Duodenal mucosa (tissue), 2 donors: ENCODE results near the gene PACS2.
"Not testable (repeated sequence)": the region's sequence is repeated elsewhere in the genome, so short reads cannot be mapped to it uniquely, and the experiment has no call there.

Experiments
- H3K27ac ChIP-seq: one replicate; pipeline ENCODE4 v1.7.0; 2013; ENCODE audit warnings: low read depth, low read length
- H3K27me3 ChIP-seq, 2 donors: one replicate each; pipeline ENCODE4 v1.7.0; 2013; ENCODE audit warnings: low read length in 2 of 2, control low read depth in 1 of 2; ENCODE audit not compliant: insufficient read depth in 2 of 2, control insufficient read depth in 1 of 2
- H3K36me3 ChIP-seq, 2 donors: one replicate each; pipeline ENCODE4 v1.7.0; 2013; ENCODE audit warnings: low read length in 2 of 2, control low read depth in 1 of 2; ENCODE audit not compliant: insufficient read depth in 2 of 2, control insufficient read depth in 1 of 2
- H3K4me1 ChIP-seq, 2 donors: one replicate each; pipeline ENCODE4 v1.7.0; 2013; ENCODE audit warnings: low read length in 2 of 2, control low read depth in 1 of 2; ENCODE audit not compliant: insufficient read depth in 2 of 2, control insufficient read depth in 1 of 2
- H3K4me3 ChIP-seq, 2 donors: one replicate each; pipeline ENCODE4 v1.7.0; 2013; ENCODE audit warnings: low read length in 2 of 2, low read depth in 1 of 2
- H3K9ac ChIP-seq, 2 donors: one replicate each; pipeline ENCODE4 v1.7.0; 2013; ENCODE audit warnings: low read length in 2 of 2, low read depth in 1 of 2
- H3K9me3 ChIP-seq, 2 donors: one replicate each; pipeline ENCODE4 v1.7.0; 2013; ENCODE audit warnings: low read length in 2 of 2, control low read depth in 1 of 2; ENCODE audit not compliant: control insufficient read depth in 1 of 2

Gene PACS2

DNA sequence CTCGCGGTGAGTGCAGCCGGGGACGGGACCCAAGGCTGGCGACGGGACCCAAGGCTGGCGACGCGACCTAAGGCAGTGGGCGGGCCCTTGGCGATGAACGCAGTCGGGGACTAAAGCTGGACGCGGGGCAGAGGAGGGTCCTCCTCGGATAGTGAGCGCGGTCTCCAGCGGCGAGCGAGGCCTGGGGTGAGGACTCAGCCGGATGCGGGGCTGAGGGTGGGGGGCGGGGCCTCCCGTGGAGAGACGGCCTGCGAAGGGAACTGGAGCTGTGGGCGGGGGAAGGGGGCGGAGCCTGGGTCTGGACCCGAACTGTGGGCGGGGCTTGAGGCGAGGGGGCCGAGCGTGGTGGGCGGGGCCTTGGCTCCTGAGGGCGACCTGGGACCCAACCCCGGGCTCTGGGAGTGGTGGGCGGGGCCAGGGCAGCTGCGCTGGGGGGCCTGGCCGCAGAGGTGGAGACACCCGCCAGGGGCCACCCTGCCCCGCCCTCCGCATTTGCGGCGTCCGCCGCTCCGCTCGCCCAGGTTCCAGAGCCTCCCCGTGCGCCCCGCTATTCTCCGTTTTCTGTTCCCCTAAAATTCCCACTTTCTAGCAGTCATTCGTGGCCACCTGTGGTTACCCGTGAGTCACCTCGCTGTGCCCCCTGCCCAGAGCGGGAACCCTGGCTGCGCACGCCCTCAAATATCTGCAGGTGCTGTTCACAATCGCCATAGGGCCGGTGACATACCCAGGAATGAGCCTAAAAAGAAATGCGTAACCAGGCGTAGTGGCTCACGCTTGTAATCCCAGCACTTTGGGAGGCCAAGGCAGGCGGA lies 13.2 kb upstream of the PACS2 start:
- H3K4me1 ChIP-seq: peaks cover 7 to 10% of the 10 kb centered on the region in 2 donors
- H3K27ac ChIP-seq: peak overlapping the region; percentile 97
- H3K9me3 ChIP-seq: no peaks in the 10 kb centered on the region
- H3K36me3 ChIP-seq: no peaks in the 10 kb centered on the region
- peak overlapping the region; percentile 67 to 72 for H3K9ac ChIP-seq
- H3K27me3 ChIP-seq: no peaks in the 10 kb centered on the region
- peak overlapping the region; percentile 79 to 91 for H3K4me3 ChIP-seq

DNA sequence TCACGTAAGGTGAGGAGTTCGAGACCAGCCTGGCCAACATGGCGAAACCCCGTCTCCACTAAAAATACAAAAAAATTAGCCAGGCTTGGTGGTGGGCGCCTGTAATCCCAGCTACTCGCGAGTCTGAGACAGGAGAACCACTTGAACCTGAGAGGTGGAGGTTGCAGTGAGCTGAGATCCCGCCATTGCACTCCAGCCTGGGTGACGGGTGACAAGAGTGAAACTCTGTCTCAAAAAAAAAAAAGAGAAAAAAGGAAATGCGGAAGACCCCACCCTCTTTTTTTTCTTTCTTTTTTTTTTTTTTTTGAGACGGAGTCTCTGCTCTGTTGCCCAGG lies 12.7 kb upstream of the PACS2 start:
- not testable (repeated sequence) for H3K27ac ChIP-seq, H3K9me3 ChIP-seq, H3K4me1 ChIP-seq, H3K36me3 ChIP-seq, H3K27me3 ChIP-seq
- Histone ChIP-seq H3K4me3 (peak overlapping the region; percentile 72 to 79), H3K9ac (peak overlapping the region in 1 of 2 donors; percentile 57)

DNA sequence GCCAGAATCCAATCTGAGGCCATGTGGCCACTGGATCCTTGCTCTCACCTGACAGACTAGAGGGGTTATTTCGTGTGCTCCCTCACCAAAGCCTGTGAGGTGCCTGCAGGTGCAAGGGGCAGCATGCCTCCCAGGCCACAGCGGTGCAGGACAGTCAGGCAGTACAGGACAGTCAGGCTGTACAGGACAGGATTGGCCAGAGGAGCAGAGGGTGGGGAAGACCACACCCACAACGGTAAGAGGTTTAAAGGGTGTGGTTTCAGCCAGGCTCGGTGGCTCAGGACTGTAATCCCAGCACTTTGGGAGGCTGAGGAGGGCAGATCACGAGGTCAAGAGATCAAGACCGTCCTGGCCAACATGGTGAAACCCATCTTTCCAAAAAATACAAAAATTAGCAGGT lies 10.6 kb upstream of the PACS2 start:
- H3K36me3 ChIP-seq: no peaks in the 10 kb centered on the region
- H3K4me1 ChIP-seq: peaks cover 7 to 10% of the 10 kb centered on the region in 2 donors
- no peak overlapping the region for H3K9ac ChIP-seq
- H3K9me3 ChIP-seq: no peaks in the 10 kb centered on the region
- H3K4me3 ChIP-seq: no peak overlapping the region
- no peaks in the 10 kb centered on the region for H3K27me3 ChIP-seq
- no peak overlapping the region for H3K27ac ChIP-seq

DNA sequence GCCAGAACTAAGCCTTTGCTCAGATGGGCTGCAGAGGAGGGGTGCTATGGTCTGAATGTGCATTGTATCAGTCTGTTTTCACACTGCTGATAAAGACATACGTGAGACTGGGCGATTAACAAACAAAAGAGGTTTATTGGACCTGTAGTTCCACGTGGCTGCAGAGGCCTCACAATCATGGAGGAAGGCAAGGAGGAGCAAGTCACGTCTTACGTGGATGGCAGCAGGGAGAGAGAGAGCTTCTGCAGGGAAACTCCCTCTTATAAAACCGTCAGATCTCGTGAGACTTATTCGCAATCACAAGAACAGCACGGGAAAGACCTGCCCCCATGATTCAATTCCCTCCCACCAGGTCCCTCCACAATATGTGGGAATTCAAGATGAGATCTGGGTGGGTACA lies 10.0 kb upstream of the PACS2 start:
- no peak overlapping the region for H3K4me3 ChIP-seq
- H3K9me3 ChIP-seq: no peaks in the 10 kb centered on the region
- H3K36me3 ChIP-seq: no peaks in the 10 kb centered on the region
- H3K4me1 ChIP-seq: peaks cover 3 to 6% of the 10 kb centered on the region in 2 donors
- H3K9ac ChIP-seq: no peak overlapping the region
- no peak overlapping the region for H3K27ac ChIP-seq
- H3K27me3 ChIP-seq: no peaks in the 10 kb centered on the region

DNA sequence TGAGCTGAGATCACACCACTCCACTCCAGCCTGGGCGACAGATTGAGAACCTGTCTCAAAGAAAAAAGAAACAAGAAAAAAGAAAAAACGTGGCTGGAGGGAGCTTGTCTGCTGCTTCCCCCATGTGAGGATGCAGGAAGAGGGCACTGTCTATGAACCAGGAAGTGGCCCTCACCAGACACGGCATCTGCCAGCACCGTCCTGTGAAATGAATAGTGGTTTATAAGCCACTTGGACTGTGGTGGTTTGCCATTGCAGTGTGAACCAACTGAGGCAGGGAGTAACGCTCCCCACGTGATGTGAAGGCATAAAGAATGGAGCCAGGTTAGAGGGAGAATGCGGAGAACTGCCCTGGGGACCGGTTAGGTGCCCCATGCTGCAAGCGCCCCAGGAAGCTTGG lies 9.2 kb upstream of the PACS2 start:
- no peaks in the 10 kb centered on the region for H3K4me1 ChIP-seq
- H3K4me3 ChIP-seq: no peak overlapping the region
- H3K9ac ChIP-seq: no peak overlapping the region
- H3K36me3 ChIP-seq: no peaks in the 10 kb centered on the region
- H3K27me3 ChIP-seq: no peaks in the 10 kb centered on the region
- H3K27ac ChIP-seq: no peak overlapping the region
- no peaks in the 10 kb centered on the region for H3K9me3 ChIP-seq

DNA sequence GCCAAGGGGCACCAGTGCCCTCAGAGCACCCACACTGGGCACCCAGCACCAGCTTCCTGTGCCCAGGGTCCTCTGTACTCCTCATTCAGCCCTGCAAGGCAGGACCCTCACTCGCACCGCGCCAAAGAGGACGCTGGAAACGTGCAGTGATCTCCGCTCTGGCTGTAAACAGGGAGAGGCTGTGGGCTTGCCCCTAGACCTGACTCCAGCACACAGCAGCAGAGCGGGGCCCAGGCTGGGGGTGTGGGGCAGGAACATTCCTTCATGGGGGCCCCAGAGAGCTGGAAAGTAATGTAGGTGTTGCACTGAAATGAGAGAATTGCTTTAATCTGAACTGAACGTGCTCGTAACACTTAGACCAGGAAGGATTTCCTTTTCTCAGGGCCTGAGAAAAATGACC lies 8.8 kb upstream of the PACS2 start:
- H3K27me3 ChIP-seq: no peaks in the 10 kb centered on the region
- no peak overlapping the region for H3K4me3 ChIP-seq
- H3K36me3 ChIP-seq: no peaks in the 10 kb centered on the region
- H3K9ac ChIP-seq: no peak overlapping the region
- no peaks in the 10 kb centered on the region for H3K4me1 ChIP-seq
- H3K9me3 ChIP-seq: no peaks in the 10 kb centered on the region
- H3K27ac ChIP-seq: no peak overlapping the region

DNA sequence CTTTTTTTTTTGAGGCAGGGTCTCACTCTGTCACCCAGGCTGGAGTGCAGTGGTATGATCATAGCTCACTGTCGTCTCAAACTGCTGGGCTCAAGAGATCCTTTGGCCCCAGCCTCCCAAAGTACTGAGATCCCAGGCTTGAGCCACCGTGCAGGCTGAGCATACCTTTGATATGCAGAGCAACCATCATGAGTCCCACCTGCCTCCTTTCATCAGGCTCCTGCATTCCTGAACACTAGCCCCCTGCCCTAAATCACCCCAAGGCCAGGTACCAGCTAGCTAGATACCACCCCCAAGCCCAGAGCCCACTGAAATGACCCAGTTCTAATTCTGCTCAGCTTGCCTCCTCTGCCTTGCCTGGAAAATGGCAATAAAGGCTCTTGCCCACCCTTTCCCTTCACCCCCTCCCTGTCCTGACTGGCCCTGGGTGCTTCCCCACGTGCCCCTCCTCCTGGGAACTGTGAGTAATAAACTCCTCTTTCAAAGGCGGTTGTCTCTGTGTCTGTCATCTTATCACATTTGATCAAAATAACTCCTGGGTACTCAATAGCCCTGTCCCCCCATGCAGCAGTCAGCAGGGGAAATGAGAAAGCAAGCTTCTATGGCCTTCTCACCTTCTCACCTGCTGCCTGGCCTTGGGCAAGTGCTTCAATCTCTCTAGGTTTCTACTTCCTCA lies 7.4 kb upstream of the PACS2 start:
- Histone ChIP-seq H3K27me3 (no peaks in the 10 kb centered on the region), H3K4me3 (no peak overlapping the region), H3K36me3 (no peaks in the 10 kb centered on the region), H3K4me1 (no peaks in the 10 kb centered on the region), H3K9me3 (no peaks in the 10 kb centered on the region), H3K27ac (no peak overlapping the region), H3K9ac (no peak overlapping the region)

DNA sequence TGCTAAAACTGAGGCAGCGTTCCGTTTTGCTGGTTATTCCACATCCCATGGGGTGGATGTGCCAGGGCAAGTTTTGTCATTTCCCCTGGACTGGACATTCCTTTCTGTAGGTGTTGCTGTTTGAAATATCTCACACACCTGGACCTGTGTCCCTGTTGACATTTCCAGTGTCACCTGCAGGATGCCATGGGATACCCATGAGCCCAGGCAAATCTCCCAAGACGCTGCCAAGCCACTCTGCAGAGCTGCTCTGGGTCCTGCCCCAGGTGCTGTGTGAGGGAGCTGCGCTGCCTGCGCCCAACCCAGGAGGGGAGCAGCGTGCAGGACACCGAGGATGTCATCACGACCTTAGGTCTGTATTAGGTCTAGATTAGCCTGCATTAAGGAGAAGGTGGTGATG lies 5.2 kb upstream of the PACS2 start:
- Histone ChIP-seq H3K36me3 (no peaks in the 10 kb centered on the region), H3K27ac (no peak overlapping the region), H3K27me3 (no peaks in the 10 kb centered on the region), H3K9me3 (no peaks in the 10 kb centered on the region), H3K9ac (no peak overlapping the region), H3K4me3 (no peak overlapping the region), H3K4me1 (peaks cover 6 to 7% of the 10 kb centered on the region in 2 donors)

DNA sequence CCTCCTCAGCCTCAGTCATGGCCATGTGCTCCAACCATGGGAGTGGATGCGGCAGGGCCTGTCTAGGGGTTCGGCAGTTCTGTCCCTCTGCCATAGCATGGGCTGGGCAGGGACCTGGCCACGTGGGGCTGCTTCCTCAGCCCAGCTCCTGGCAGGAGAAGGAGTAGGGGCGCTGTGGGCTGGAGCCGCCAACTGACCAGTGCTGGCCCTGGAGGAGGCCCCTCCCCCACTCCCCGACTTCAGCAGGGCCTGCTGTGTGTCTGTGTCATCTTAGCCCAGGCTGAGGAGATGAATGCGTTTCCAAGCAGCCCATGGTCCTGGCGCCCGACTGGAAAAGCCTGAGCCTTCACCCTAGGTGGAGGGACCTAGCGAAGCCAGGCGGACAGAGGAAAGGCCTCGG lies 2.7 kb upstream of the PACS2 start:
- Histone ChIP-seq H3K27ac (no peak overlapping the region), H3K36me3 (no peaks in the 10 kb centered on the region), H3K27me3 (no peaks in the 10 kb centered on the region), H3K4me3 (no peak overlapping the region), H3K9ac (no peak overlapping the region), H3K9me3 (no peaks in the 10 kb centered on the region), H3K4me1 (peaks cover 20 to 21% of the 10 kb centered on the region in 2 donors)

DNA sequence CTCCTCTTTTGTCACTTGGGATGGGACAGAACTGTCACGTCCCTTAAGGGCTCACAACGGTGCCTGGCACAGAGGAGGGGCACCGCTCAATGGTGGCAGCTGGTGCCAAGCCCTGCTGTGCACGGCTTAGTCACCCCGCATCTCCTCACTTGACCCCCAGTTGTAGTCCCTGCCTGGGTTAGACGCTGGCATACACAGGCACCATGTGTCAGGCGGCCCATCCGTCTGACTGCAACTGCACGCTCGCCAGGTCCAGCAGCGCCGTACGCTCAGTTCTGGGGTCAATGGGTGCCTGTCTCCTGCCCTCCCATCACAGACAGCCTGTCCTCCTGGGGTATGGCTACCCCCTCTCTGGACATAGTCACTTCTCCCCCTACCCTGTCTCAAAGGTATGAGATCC lies 1.6 kb upstream of the PACS2 start:
- no peaks in the 10 kb centered on the region for H3K36me3 ChIP-seq
- H3K9me3 ChIP-seq: no peaks in the 10 kb centered on the region
- H3K27me3 ChIP-seq: no peaks in the 10 kb centered on the region
- H3K27ac ChIP-seq: no peak overlapping the region
- peaks cover 30 to 31% of the 10 kb centered on the region in 2 donors for H3K4me1 ChIP-seq
- H3K4me3 ChIP-seq: no peak overlapping the region
- H3K9ac ChIP-seq: no peak overlapping the region
